ENCODE data around the gene CNIH3. TPM values are rescaled to one million over a fixed set of nuclear protein-coding genes. Genes with fewer than 3 reads are reported as not detected.
A peak's percentile ranks its signal among the peaks of the same experiment; 100 is the strongest.

Gene CNIH3
- total RNA-seq, 1 donor: 3.9 TPM

- H3K4me3 ChIP-seq (ENCODE audit: low read depth, low read length): no peak overlapping the region
- TF ChIP-seq CTCF (IDR thresholded peaks at IDR 0.05; ENCODE audit: insufficient read depth, low read depth, low read length): no peak
- DNase-seq (ENCODE audit: low read depth): no peak
These were observed 21.8 kb upstream of the CNIH3 start for GRCh38 chr1:224594360-224594759.

- TF ChIP-seq CTCF (IDR thresholded peaks at IDR 0.05; ENCODE audit: insufficient read depth, low read depth, low read length): no peak
- no peak overlapping the region for H3K4me3 ChIP-seq (ENCODE audit: low read depth, low read length)
- DNase-seq (ENCODE audit: low read depth): no peak
These were observed 21.3 kb upstream of the CNIH3 start for GRCh38 chr1:224594851-224595250.

- DNase-seq (ENCODE audit: low read depth): no peak
- H3K4me3 ChIP-seq (ENCODE audit: low read depth, low read length): no peak overlapping the region
- no peak for TF ChIP-seq CTCF (IDR thresholded peaks at IDR 0.05; ENCODE audit: insufficient read depth, low read depth, low read length)
These were observed 10.5 kb upstream of the CNIH3 start for GRCh38 chr1:224605482-224606181.

GRCh38 chr1:224607188-224608148, 8.6 kb upstream of the CNIH3 start:
- no peak for DNase-seq (ENCODE audit: low read depth)
- TF ChIP-seq CTCF (IDR thresholded peaks at IDR 0.05; ENCODE audit: insufficient read depth, low read depth, low read length): no peak
- H3K4me3 ChIP-seq (ENCODE audit: low read depth, low read length): no peak overlapping the region

- peak; percentile 41 for DNase-seq (ENCODE audit: low read depth)
- no peak for TF ChIP-seq CTCF (IDR thresholded peaks at IDR 0.05; ENCODE audit: insufficient read depth, low read depth, low read length)
- H3K4me3 ChIP-seq (ENCODE audit: low read depth, low read length): no peak overlapping the region
These were observed 6.8 kb upstream of the CNIH3 start for GRCh38 chr1:224609333-224609732.

GRCh38 chr1:224612246-224612645, 3.9 kb upstream of the CNIH3 start:
- no peak for DNase-seq (ENCODE audit: low read depth)
- no peak overlapping the region for H3K4me3 ChIP-seq (ENCODE audit: low read depth, low read length)
- TF ChIP-seq CTCF (IDR thresholded peaks at IDR 0.05; ENCODE audit: insufficient read depth, low read depth, low read length): no peak

Data from fibroblast of villous mesenchyme (primary cell).